GM12878 (cell line): ENCODE data around the gene CBARP. TPM values are rescaled to one million over a fixed set of nuclear protein-coding genes. Genes with fewer than 3 reads are reported as not detected.
A peak's percentile ranks its signal among the peaks of the same experiment; 100 is the strongest.

Source experiments
- BHLHE40 ChIP-seq, 2 experiments: fragments of 450-650 bp in 1 of 2; IDR thresholded peaks; 2 replicates each; pipeline ENCODE4 v1.6.1; 2011 to 2017; ENCODE audit warnings: low read depth in 2 of 2, borderline replicate concordance in 1 of 2, improper control_type of control experiment in 1 of 2, low read length in 1 of 2, mild to moderate bottlenecking in 1 of 2
- BMI1 ChIP-seq: fragments of 450-650 bp; IDR thresholded peaks from 2 replicates; pipeline ENCODE4 v1.6.1; 2016; ENCODE audit warnings: mild to moderate bottlenecking, moderate library complexity, borderline replicate concordance
- CEBPB ChIP-seq, 2 experiments: fragments of 150-350 bp in 1 of 2; IDR thresholded peaks; 2 replicates each; pipeline ENCODE4 v1.6.1; 2012 to 2014; ENCODE audit warnings: low read depth in 2 of 2, low read length in 2 of 2, borderline replicate concordance in 1 of 2, inconsistent platforms in 1 of 2
- CHD2 ChIP-seq: IDR thresholded peaks from 2 replicates; pipeline ENCODE4 v1.6.1; 2011; ENCODE audit warnings: low read depth, low read length, improper control_type of control experiment, borderline replicate concordance
- EGR1 ChIP-seq, 2 experiments: IDR thresholded peaks; 1 replicate in 1 of 2; 2 replicates in 1 of 2; pipeline ENCODE4 v1.6.1; 2011 to 2012; ENCODE audit warnings: low read depth in 2 of 2, low read length in 2 of 2, borderline replicate concordance in 1 of 2, mild to moderate bottlenecking in 1 of 2, moderate library complexity in 1 of 2
- FOXK2 ChIP-seq: fragments of 450-650 bp; IDR thresholded peaks from 2 replicates; pipeline ENCODE4 v1.6.1; 2017; ENCODE audit warnings: mild to moderate bottlenecking, moderate library complexity
- MEF2A ChIP-seq: IDR thresholded peaks from 2 replicates; pipeline ENCODE4 v1.6.1; 2011; ENCODE audit warnings: low read depth, mild to moderate bottlenecking, low read length, moderate library complexity; ENCODE audit not compliant: insufficient read depth
- MEF2B ChIP-seq: fragments of 450-650 bp; IDR thresholded peaks from 2 replicates; pipeline ENCODE4 v1.6.1; 2018; ENCODE audit warnings: mild to moderate bottlenecking, moderate library complexity; ENCODE audit not compliant: partially characterized antibody, poor library complexity, severe bottlenecking
- MXI1 ChIP-seq: fragments of 150-350 bp; IDR thresholded peaks from 2 replicates; pipeline ENCODE4 v1.6.1; 2011; ENCODE audit warnings: low read depth, mild to moderate bottlenecking, inconsistent platforms, low read length, improper control_type of control experiment
- NBN ChIP-seq: fragments of 450-650 bp; IDR thresholded peaks from 2 replicates; pipeline ENCODE4 v1.6.1; 2016
- NR2C2 ChIP-seq: IDR thresholded peaks from 2 replicates; pipeline ENCODE4 v1.6.1; 2011; ENCODE audit warnings: borderline replicate concordance, low read depth; ENCODE audit not compliant: control insufficient read depth, insufficient read length
- YBX1 ChIP-seq: fragments of 450-650 bp; IDR thresholded peaks from 2 replicates; pipeline ENCODE4 v1.6.1; 2016; ENCODE audit warnings: antibody characterized with exemption
- polyA plus RNA-seq, 11 experiments: library from polyadenylated mRNA; depleted of rRNA in 4 of 11; unstranded in 6 of 11; stranded (reverse) in 5 of 11; fragments of >200 nt; fragmentation: Nextera tagmentation in 4 of 11; fragmentation: Illumina TruSeq in 1 of 11; extraction: Ambion mirVana in 4 of 11; extraction: Trizol in 1 of 11; gene quantifications; 1 replicate in 1 of 11; 2 replicates in 10 of 11; pipeline versions ENCODE4 v1.2.1 to v1.2.3, GENCODE V29; 2011 to 2016; ENCODE audit warnings: inconsistent platforms in 2 of 11, missing spikeins in 2 of 11, low read depth in 1 of 11
- total RNA-seq, 4 experiments: library from RNA; depleted of rRNA in 3 of 4; stranded (reverse); fragments of >200 nt in 3 of 4; fragmentation: Illumina TruSeq in 1 of 4; extraction: Trizol in 1 of 4; gene quantifications; 2 replicates each; pipeline versions ENCODE4 v1.2.1 to v1.2.3, GENCODE V29; 2013 to 2021
- TF ChIP-seq, protein P1 (sequence below): fragments of 450-650 bp; formaldehyde crosslinking; IDR thresholded peaks from 2 replicates; pipeline ENCODE4 v1.5.0; 2022; ENCODE audit warnings: mild to moderate bottlenecking, missing genetic modification characterization
- TF ChIP-seq, protein P2 (sequence below), 3 experiments: IDR thresholded peaks in 2 of 3; conservative IDR thresholded peaks in 1 of 3; 2 replicates each; pipeline ENCODE4 v1.5.1; 2011; ENCODE audit warnings: low read depth in 3 of 3, low read length in 3 of 3, mild to moderate bottlenecking in 3 of 3, control low read depth in 2 of 3, moderate library complexity in 2 of 3, inconsistent platforms in 1 of 3, mixed read lengths in 1 of 3; ENCODE audit not compliant: control insufficient read depth in 2 of 3, insufficient read depth in 1 of 3; ENCODE audit errors: extremely low read depth in 1 of 3
- TF ChIP-seq, protein P3 (sequence below): fragments of 450-650 bp; conservative IDR thresholded peaks from 2 replicates; pipeline ENCODE4 v1.6.1; 2017; ENCODE audit warnings: mild to moderate bottlenecking, moderate library complexity

Gene CBARP
- total and polyA plus RNA-seq, 10 of the 15 experiments (the other 5 are each of a cell fraction or from before 2014, with no cell fraction given) = 0.04 to 0.59 (median 0.18) TPM; not detected in 3

DNA sequence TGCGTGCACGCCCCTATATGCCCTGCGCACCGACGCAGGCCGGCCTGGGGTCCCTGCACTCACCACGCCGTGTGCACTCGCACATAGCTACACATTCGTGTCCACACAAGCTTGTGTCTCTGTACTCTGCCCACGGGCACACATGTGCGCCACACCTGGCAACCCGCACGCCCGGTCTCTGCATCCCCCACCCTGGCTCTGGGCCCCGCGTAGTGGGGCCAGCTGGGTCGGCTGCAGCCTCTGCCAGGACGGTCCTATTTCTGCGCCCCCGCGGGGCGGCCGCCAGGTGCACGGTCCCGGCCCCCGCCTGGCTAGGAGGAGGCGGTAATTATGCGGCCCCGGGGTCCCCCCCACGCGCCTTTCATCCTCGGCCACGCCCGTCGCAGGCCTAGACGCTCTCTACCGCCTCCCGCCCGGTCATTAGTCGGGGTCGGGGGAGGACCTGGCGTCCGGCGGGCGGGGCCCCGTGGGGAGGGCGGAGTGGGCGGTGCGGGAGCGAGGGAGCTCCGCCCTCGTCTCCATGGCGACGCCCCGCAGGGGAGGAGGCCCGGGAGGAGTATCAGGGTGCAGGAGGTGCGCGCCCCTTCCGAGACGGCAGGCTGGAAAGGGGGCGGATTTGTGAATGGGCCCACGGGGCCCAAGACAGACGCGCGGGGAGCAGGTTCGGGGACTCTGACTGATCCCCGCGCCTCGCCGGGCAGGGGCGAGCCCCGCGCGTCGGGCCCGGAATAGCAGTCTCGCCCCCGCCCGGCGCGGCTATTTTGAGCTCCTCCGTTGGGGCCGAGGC lies 28.5 kb upstream of the CBARP start (continued):
- TF ChIP-seq CEBPB (IDR thresholded peaks at IDR 0.05; ENCODE audit: borderline replicate concordance in 1 of 2, low read depth in 2 of 2, low read length in 2 of 2) (no peak), FOXK2 (no peak), BMI1 (peak; percentile 93), YBX1 (no peak), MXI1 (no peak; the same call in none of the 2 replicates), NR2C2 (no peak), EGR1 (IDR thresholded peaks at IDR 0.05; ENCODE audit: borderline replicate concordance in 1 of 2, low read depth in 2 of 2, low read length in 2 of 2) (peak in 1 of 2 experiments; percentile 93; a peak in 2 of 3 replicates), MEF2A (peak; percentile 83; the same call in 1 of the 2 replicates), BHLHE40 (IDR thresholded peaks at IDR 0.05; ENCODE audit: borderline replicate concordance in 1 of 2, low read depth in 2 of 2, low read length in 1 of 2) (peak; percentile 48 to 59; a peak in 3 of 4 replicates), NBN (0 out of 2 replicates have a peak, but pooled peaks have one; percentile 46), MEF2B (peak; percentile 75), CHD2 (0 out of 2 replicates have a peak, but pooled peaks have one; percentile 16)
- TF ChIP-seq, protein P1, sequence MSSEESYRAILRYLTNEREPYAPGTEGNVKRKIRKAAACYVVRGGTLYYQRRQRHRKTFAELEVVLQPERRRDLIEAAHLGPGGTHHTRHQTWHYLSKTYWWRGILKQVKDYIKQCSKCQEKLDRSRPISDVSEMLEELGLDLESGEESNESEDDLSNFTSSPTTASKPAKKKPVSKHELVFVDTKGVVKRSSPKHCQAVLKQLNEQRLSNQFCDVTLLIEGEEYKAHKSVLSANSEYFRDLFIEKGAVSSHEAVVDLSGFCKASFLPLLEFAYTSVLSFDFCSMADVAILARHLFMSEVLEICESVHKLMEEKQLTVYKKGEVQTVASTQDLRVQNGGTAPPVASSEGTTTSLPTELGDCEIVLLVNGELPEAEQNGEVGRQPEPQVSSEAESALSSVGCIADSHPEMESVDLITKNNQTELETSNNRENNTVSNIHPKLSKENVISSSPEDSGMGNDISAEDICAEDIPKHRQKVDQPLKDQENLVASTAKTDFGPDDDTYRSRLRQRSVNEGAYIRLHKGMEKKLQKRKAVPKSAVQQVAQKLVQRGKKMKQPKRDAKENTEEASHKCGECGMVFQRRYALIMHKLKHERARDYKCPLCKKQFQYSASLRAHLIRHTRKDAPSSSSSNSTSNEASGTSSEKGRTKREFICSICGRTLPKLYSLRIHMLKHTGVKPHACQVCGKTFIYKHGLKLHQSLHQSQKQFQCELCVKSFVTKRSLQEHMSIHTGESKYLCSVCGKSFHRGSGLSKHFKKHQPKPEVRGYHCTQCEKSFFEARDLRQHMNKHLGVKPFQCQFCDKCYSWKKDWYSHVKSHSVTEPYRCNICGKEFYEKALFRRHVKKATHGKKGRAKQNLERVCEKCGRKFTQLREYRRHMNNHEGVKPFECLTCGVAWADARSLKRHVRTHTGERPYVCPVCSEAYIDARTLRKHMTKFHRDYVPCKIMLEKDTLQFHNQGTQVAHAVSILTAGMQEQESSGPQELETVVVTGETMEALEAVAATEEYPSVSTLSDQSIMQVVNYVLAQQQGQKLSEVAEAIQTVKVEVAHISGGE (CRISPR knock-in tag) = no peak
- TF ChIP-seq, protein P2, sequence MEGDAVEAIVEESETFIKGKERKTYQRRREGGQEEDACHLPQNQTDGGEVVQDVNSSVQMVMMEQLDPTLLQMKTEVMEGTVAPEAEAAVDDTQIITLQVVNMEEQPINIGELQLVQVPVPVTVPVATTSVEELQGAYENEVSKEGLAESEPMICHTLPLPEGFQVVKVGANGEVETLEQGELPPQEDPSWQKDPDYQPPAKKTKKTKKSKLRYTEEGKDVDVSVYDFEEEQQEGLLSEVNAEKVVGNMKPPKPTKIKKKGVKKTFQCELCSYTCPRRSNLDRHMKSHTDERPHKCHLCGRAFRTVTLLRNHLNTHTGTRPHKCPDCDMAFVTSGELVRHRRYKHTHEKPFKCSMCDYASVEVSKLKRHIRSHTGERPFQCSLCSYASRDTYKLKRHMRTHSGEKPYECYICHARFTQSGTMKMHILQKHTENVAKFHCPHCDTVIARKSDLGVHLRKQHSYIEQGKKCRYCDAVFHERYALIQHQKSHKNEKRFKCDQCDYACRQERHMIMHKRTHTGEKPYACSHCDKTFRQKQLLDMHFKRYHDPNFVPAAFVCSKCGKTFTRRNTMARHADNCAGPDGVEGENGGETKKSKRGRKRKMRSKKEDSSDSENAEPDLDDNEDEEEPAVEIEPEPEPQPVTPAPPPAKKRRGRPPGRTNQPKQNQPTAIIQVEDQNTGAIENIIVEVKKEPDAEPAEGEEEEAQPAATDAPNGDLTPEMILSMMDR (IDR thresholded peaks at IDR 0.05 in 2 of 3, conservative IDR thresholded peaks at IDR 0.05 in 1 of 3; ENCODE audit: control insufficient read depth in 2 of 3, extremely low read depth in 1 of 3, insufficient read depth in 1 of 3, low read depth in 3 of 3, low read length in 3 of 3) = 0 out of 6 replicates have a peak, but pooled peaks of 1 of the 3 experiments have one; percentile 0
- TF ChIP-seq, protein P3, sequence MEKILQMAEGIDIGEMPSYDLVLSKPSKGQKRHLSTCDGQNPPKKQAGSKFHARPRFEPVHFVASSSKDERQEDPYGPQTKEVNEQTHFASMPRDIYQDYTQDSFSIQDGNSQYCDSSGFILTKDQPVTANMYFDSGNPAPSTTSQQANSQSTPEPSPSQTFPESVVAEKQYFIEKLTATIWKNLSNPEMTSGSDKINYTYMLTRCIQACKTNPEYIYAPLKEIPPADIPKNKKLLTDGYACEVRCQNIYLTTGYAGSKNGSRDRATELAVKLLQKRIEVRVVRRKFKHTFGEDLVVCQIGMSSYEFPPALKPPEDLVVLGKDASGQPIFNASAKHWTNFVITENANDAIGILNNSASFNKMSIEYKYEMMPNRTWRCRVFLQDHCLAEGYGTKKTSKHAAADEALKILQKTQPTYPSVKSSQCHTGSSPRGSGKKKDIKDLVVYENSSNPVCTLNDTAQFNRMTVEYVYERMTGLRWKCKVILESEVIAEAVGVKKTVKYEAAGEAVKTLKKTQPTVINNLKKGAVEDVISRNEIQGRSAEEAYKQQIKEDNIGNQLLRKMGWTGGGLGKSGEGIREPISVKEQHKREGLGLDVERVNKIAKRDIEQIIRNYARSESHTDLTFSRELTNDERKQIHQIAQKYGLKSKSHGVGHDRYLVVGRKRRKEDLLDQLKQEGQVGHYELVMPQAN = peak; percentile 54; the same call in 1 of the 2 replicates
